Keratinocyte (primary cell): ENCODE data around the gene MAP3K14. TPM values are rescaled to one million over a fixed set of nuclear protein-coding genes. Genes with fewer than 3 reads are reported as not detected.

ENCODE experiments used
- DNase-seq: peaks from one replicate; pipeline ENCODE4 v3.0.0-alpha.2; 2011; ENCODE audit warnings: low read depth, missing footprints, low spot score
- FAIRE-seq: peaks from 2 replicates; lab custom pipeline; 2011; peaks lifted over from hg19 to GRCh38; lab: Jason Lieb, UNC
- H2AFZ ChIP-seq: 2 replicates; pipeline ENCODE4 v1.6.0; 2012; ENCODE audit warnings: low read length, control low read depth, inconsistent platforms; ENCODE audit not compliant: control insufficient read depth
- H3K27ac ChIP-seq: 2 replicates; pipeline ENCODE4 v1.5.1; 2011; ENCODE audit warnings: low read length; ENCODE audit not compliant: control insufficient read depth, insufficient read depth
- H3K27me3 ChIP-seq: 3 replicates; pipeline ENCODE4 v1.6.0; 2011; ENCODE audit warnings: low read length; ENCODE audit not compliant: control insufficient read depth, insufficient read depth; ENCODE audit errors: extremely low read depth
- H3K36me3 ChIP-seq, 2 experiments: 2 replicates in 1 of 2; 3 replicates in 1 of 2; pipeline ENCODE4 v1.5.1; 2011; ENCODE audit warnings: low read length in 2 of 2, mild to moderate bottlenecking in 1 of 2; ENCODE audit not compliant: control insufficient read depth in 2 of 2, insufficient read depth in 2 of 2; ENCODE audit errors: extremely low read depth in 1 of 2
- H3K4me1 ChIP-seq: 3 replicates; pipeline ENCODE4 v1.5.1; 2011; ENCODE audit warnings: low read length; ENCODE audit not compliant: control insufficient read depth, insufficient read depth; ENCODE audit errors: extremely low read depth
- H3K4me2 ChIP-seq: 3 replicates; pipeline ENCODE4 v1.6.0; 2011; ENCODE audit warnings: low read depth, low read length; ENCODE audit not compliant: control insufficient read depth, insufficient read depth; ENCODE audit errors: extremely low read depth
- H3K4me3 ChIP-seq, 3 experiments: fragments of 200-600 bp in 1 of 3; sonication (generic) in 1 of 3; 2 replicates in 2 of 3; 3 replicates in 1 of 3; pipeline ENCODE4 v1.5.1; 2011 to 2016; ENCODE audit warnings: low read length in 3 of 3, mild to moderate bottlenecking in 3 of 3, control low read depth in 2 of 3, inconsistent platforms in 1 of 3, low read depth in 1 of 3, mixed read lengths in 1 of 3, mixed run types in 1 of 3, moderate library complexity in 1 of 3; ENCODE audit not compliant: control insufficient read depth in 2 of 3, insufficient read depth in 2 of 3; ENCODE audit errors: extremely low read depth in 1 of 3
- H3K79me2 ChIP-seq: 2 replicates; pipeline ENCODE4 v1.6.0; 2012; ENCODE audit warnings: low read length; ENCODE audit not compliant: control insufficient read depth, insufficient read depth
- H3K9ac ChIP-seq: 3 replicates; pipeline ENCODE4 v1.6.0; 2011; ENCODE audit warnings: low read length; ENCODE audit not compliant: control insufficient read depth, insufficient read depth; ENCODE audit errors: extremely low read depth
- H3K9me1 ChIP-seq: 3 replicates; pipeline ENCODE4 v1.6.0; 2011; ENCODE audit warnings: low read length; ENCODE audit not compliant: control insufficient read depth, insufficient read depth; ENCODE audit errors: extremely low read depth
- H3K9me3 ChIP-seq: 2 replicates; pipeline ENCODE4 v1.5.1; 2012; ENCODE audit warnings: low read depth, low read length; ENCODE audit not compliant: control insufficient read depth
- H4K20me1 ChIP-seq: 3 replicates; pipeline ENCODE4 v1.6.0; 2011; ENCODE audit warnings: low read length; ENCODE audit not compliant: control insufficient read depth, insufficient read depth; ENCODE audit errors: extremely low read depth
- EZH2 ChIP-seq: IDR thresholded peaks from one replicate; pipeline ENCODE4 v1.6.1; 2012; ENCODE audit warnings: inconsistent platforms, mild to moderate bottlenecking, low read length, moderate library complexity
- dilution Hi-C: fragments of 300-500 bp; cut with MboI; formaldehyde crosslinking; loops from one replicate; pipeline ENCODE4 v1.7.0; 2020; ENCODE audit warnings: low sequenced_read_pairs; ENCODE audit not compliant: extremely low pct_ligation_motif_present
- polyA plus RNA-seq, 5 experiments: library from polyadenylated mRNA; depleted of rRNA in 3 of 5; stranded (reverse) in 3 of 5; stranded (forward) in 1 of 5; unstranded in 1 of 5; fragments of >200 nt; gene quantifications; 1 replicate in 1 of 5; 2 replicates in 3 of 5; 3 replicates in 1 of 5; pipeline versions ENCODE4 v1.2.1 to v1.2.3, GENCODE V29; 2011 to 2012; ENCODE audit warnings: missing spikeins in 2 of 5, low read depth in 1 of 5, low replicate concordance in 1 of 5
- TF ChIP-seq, protein P1 (sequence below), 3 experiments: IDR thresholded peaks in 1 of 3; conservative IDR thresholded peaks in 1 of 3; optimal IDR thresholded peaks in 1 of 3; 2 replicates in 2 of 3; 3 replicates in 1 of 3; pipeline versions ENCODE3 to v1.5.1; 2011; ENCODE audit warnings: low read length in 3 of 3, mild to moderate bottlenecking in 3 of 3, moderate library complexity in 2 of 3, control low read depth in 1 of 3, inconsistent platforms in 1 of 3; ENCODE audit not compliant: insufficient read depth in 2 of 3; ENCODE audit errors: extremely low read depth in 1 of 3

The MAP3K14 gene
- polyA plus RNA-seq, 1 donor (not counting 4 experiments of a cell fraction or from before 2014, with no cell fraction given): 6.5 TPM

DNA sequence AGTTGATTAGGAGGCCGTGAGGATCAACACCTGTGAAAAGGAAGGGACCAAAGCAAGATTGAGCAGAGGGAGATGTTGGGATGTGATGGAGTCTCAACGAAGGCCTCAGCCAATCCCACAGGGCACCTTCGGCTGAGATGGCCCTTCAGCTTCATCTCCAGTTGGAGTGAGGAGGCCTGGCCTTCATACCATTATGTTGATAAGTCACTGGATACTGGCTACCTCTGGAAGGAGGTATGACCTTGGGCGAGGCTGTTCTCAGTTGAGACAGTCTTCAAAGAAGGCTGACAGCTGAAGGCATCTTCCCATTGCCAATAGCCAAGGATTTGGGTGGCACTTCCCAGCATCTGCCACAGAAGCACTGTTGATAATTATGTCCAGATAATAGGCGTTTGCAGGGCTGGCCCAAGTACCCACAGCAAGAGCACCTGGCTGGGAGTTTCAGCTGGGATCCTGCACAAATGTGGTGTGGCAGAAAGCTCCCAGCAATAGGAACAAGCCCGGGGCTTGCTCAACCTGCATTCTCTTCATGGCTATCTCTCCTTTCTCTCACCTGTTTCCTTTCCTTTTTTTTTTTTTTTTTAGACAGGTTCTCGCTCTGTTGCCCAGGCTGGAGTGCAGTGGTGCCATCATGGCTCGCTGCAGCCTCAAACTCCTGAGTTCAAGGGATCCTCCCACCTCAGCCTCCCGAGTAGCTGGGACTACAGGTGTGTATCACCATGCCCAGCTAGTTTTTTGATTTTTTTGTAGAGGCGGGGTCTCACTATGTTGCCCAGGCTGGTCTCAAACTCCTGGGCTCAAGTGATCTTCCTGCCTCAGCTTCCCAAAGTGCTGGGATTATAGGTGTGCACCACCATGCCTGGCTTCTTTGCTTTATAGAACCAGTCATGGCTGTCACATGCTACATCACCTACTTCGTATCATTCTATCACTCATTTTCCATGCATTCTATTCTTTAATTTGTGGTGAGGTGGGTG, 18.2 kb upstream of the MAP3K14 start:
- dilution Hi-C loops: no loop called here
- no peak for FAIRE-seq
- no peak overlapping the region for H3K27ac ChIP-seq

GRCh38 chr17:45334231-45334630, 17.4 kb upstream of the MAP3K14 start:
- Histone ChIP-seq H3K27ac (no peak overlapping the region), H3K4me1 (peaks cover 8% of the 10 kb centered on the region), H3K27me3 (no peaks in the 10 kb centered on the region), H3K36me3 (no peaks in the 10 kb centered on the region), H4K20me1 (no peaks in the 10 kb centered on the region), H3K9ac (no peak overlapping the region), H3K79me2 (no peaks in the 10 kb centered on the region), H2AFZ (no peak overlapping the region), H3K4me2 (no peak overlapping the region), H3K9me3 (no peaks in the 10 kb centered on the region), H3K9me1 (no peaks in the 10 kb centered on the region), H3K4me3 (no peak overlapping the region)
- dilution Hi-C loops: no loop called here
- no peak for TF ChIP-seq EZH2
- TF ChIP-seq, protein P1, sequence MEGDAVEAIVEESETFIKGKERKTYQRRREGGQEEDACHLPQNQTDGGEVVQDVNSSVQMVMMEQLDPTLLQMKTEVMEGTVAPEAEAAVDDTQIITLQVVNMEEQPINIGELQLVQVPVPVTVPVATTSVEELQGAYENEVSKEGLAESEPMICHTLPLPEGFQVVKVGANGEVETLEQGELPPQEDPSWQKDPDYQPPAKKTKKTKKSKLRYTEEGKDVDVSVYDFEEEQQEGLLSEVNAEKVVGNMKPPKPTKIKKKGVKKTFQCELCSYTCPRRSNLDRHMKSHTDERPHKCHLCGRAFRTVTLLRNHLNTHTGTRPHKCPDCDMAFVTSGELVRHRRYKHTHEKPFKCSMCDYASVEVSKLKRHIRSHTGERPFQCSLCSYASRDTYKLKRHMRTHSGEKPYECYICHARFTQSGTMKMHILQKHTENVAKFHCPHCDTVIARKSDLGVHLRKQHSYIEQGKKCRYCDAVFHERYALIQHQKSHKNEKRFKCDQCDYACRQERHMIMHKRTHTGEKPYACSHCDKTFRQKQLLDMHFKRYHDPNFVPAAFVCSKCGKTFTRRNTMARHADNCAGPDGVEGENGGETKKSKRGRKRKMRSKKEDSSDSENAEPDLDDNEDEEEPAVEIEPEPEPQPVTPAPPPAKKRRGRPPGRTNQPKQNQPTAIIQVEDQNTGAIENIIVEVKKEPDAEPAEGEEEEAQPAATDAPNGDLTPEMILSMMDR (optimal IDR thresholded peaks at IDR 0.05 in 1 of 3, IDR thresholded peaks at IDR 0.05 in 1 of 3, conservative IDR thresholded peaks at IDR 0.05 in 1 of 3; ENCODE audit: extremely low read depth in 1 of 3, insufficient read depth in 2 of 3, low read length in 3 of 3): no peak
- DNase-seq: no peak
- no peak for FAIRE-seq

More for the DNA sequence above, 18.2 kb upstream of the MAP3K14 start:
- Histone ChIP-seq H3K4me2 (no peak overlapping the region), H4K20me1 (no peaks in the 10 kb centered on the region), H3K27me3 (no peaks in the 10 kb centered on the region), H2AFZ (no peak overlapping the region), H3K9me1 (no peaks in the 10 kb centered on the region), H3K79me2 (no peaks in the 10 kb centered on the region), H3K4me1 (peaks cover 8% of the 10 kb centered on the region), H3K4me3 (no peak overlapping the region), H3K9me3 (no peaks in the 10 kb centered on the region), H3K36me3 (no peaks in the 10 kb centered on the region), H3K9ac (no peak overlapping the region)
- no peak for DNase-seq
- TF ChIP-seq EZH2: no peak
- TF ChIP-seq, protein P1 (optimal IDR thresholded peaks at IDR 0.05 in 1 of 3, IDR thresholded peaks at IDR 0.05 in 1 of 3, conservative IDR thresholded peaks at IDR 0.05 in 1 of 3; ENCODE audit: extremely low read depth in 1 of 3, insufficient read depth in 2 of 3, low read length in 3 of 3): no peak
